HEK293T (cell line): ENCODE data around the gene PPP2R5C.

Source experiments
- CTCF ChIA-PET: fragments of 350-600 bp; formaldehyde crosslinking; extraction: SDS; loops from one replicate; lab custom pipeline; 2021; ENCODE audit warnings: antibody characterized with exemption, inconsistent platforms; lab: Yijun Ruan, JAX
- POLR2A ChIA-PET: fragments of 350-600 bp; formaldehyde crosslinking; extraction: SDS; loops from one replicate; lab custom pipeline; 2020; ENCODE audit warnings: antibody characterized with exemption, inconsistent platforms; lab: Yijun Ruan, JAX
- DNase-seq: peaks from one replicate; pipeline ENCODE4 v3.0.0; 2012; ENCODE audit warnings: mixed read lengths; ENCODE audit errors: extremely low spot score
- ARNT ChIP-seq: fragments of 450-650 bp; IDR thresholded peaks from 2 replicates; pipeline ENCODE4 v1.6.1; 2017; ENCODE audit warnings: mild to moderate bottlenecking
- BHLHE40 ChIP-seq: fragments of 450-650 bp; IDR thresholded peaks from 2 replicates; pipeline ENCODE4 v1.6.1; 2016; ENCODE audit warnings: mild to moderate bottlenecking, moderate library complexity, borderline replicate concordance
- CTBP1 ChIP-seq: fragments of 450-650 bp; IDR thresholded peaks from 2 replicates; pipeline ENCODE4 v1.6.1; 2016; ENCODE audit warnings: borderline replicate concordance
- ELF4 ChIP-seq: fragments of 450-650 bp; IDR thresholded peaks from 2 replicates; pipeline ENCODE4 v1.6.1; 2017; ENCODE audit warnings: antibody characterized with exemption
- FOXA1 ChIP-seq: fragments of 450-650 bp; IDR thresholded peaks from 2 replicates; pipeline ENCODE4 v1.6.1; 2016; ENCODE audit warnings: mild to moderate bottlenecking
- FOXK2 ChIP-seq: fragments of 450-650 bp; IDR thresholded peaks from 2 replicates; pipeline ENCODE4 v1.6.1; 2016; ENCODE audit warnings: mild to moderate bottlenecking
- FOXM1 ChIP-seq: fragments of 450-650 bp; IDR thresholded peaks from 2 replicates; pipeline ENCODE4 v1.6.1; 2017; ENCODE audit warnings: mild to moderate bottlenecking, borderline replicate concordance
- HDGF ChIP-seq: fragments of 450-650 bp; IDR thresholded peaks from 2 replicates; pipeline ENCODE4 v1.6.1; 2017; ENCODE audit warnings: antibody characterized with exemption, borderline replicate concordance
- L3MBTL2 ChIP-seq: fragments of 450-650 bp; conservative IDR thresholded peaks from 2 replicates; pipeline ENCODE4 v1.6.1; 2016; ENCODE audit warnings: mild to moderate bottlenecking
- LEF1 ChIP-seq: fragments of 450-650 bp; IDR thresholded peaks from 2 replicates; pipeline ENCODE4 v1.6.1; 2017; ENCODE audit warnings: mild to moderate bottlenecking, borderline replicate concordance
- NFRKB ChIP-seq: fragments of 450-650 bp; IDR thresholded peaks from 2 replicates; pipeline ENCODE4 v1.6.1; 2016; ENCODE audit warnings: mild to moderate bottlenecking, moderate library complexity
- PKNOX1 ChIP-seq: fragments of 450-650 bp; IDR thresholded peaks from 2 replicates; pipeline ENCODE4 v1.6.1; 2016
- SP1 ChIP-seq: fragments of 450-650 bp; IDR thresholded peaks from 2 replicates; pipeline ENCODE4 v1.6.1; 2017
- SUZ12 ChIP-seq: fragments of 450-650 bp; IDR thresholded peaks from 2 replicates; pipeline ENCODE4 v1.6.1; 2016; ENCODE audit warnings: mild to moderate bottlenecking
- TARDBP ChIP-seq: fragments of 450-650 bp; IDR thresholded peaks from 2 replicates; pipeline ENCODE4 v1.6.1; 2016
- ZNF384 ChIP-seq: fragments of 450-650 bp; IDR thresholded peaks from 2 replicates; pipeline ENCODE4 v1.6.1; 2016

PPP2R5C gene

GRCh38 chr14:101843038-101843437 is 81.5 kb downstream of the PPP2R5C start:
- POLR2A ChIA-PET, result no interaction called here

GRCh38 chr14:101843665-101844064 is 82.2 kb downstream of the PPP2R5C start:
- DNase-seq, result no peak
- CTCF ChIA-PET, result interaction anchor here (0.6 to 2.1 kb wide), 3 partner anchors 73 to 1319 kb away, joined by 3 to 11 read pairs (median 5); no protein-coding TSS in a partner anchor
- POLR2A ChIA-PET, result no interaction called here
- TF ChIP-seq FOXA1 (no peak), ZNF384 (no peak), PKNOX1 (no peak), SP1 (no peak), BHLHE40 (no peak)

More at GRCh38 chr14:101843038-101843437, 81.5 kb downstream of the PPP2R5C start:
- DNase-seq, result no peak
- CTCF ChIA-PET, result interaction anchor here (0.7 to 2.1 kb wide), 2 partner anchors 72 to 117 kb away, joined by 3 to 11 read pairs; no protein-coding TSS in a partner anchor
- TF ChIP-seq FOXK2 (no peak), SP1 (no peak), LEF1 (no peak), NFRKB (no peak), L3MBTL2 (no peak), ZNF384 (no peak), CTBP1 (no peak), HDGF (no peak), TARDBP (no peak), FOXM1 (no peak), ARNT (no peak)

DNA sequence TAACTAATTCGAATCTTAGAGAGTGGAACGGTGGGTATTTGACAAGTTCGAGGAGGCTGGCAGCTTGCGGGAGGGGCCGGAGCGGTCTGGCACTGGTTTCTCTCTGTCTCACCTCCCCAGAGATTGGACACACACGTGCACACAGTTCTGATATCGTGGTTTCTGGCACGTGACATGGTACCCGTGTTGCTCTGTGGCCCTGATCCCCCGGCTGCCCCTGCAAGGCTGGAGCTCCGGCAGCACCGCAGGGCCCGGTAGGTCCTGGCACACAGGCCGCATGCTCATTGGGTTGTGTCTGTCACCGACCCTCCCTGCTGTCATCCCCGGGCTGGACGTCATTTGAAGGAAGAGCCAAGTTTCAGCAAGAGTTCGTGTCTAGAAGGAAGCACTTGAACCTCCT is 82.7 kb downstream of the PPP2R5C start:
- POLR2A ChIA-PET, result no interaction called here
- CTCF ChIA-PET, result interaction anchor here (0.6 to 2.1 kb wide), 2 partner anchors 73 to 1319 kb away, joined by 3 to 11 read pairs; no protein-coding TSS in a partner anchor
- no peak for DNase-seq
- no peak for TF ChIP-seq SP1

DNA sequence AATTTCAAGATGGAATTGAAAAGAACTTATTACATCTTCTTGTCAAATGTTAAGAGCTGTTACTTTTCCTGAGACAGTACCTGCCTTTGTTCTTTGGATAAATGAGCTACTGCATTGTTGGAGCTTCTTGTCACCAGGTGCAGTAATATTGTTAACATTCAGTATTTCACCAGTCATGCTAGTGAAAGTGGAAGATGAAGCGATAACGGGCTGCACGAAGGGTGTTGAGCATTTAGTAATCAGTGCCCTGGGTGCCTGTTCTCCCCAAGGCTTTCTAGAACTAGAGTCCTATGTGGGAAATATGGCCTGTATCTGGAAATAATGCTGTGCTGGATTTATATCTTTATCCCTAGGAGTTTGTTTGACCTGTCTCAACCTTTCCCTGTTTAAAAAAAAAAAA is 83.2 kb downstream of the PPP2R5C start:
- CTCF ChIA-PET, result interaction anchor here (2.1 kb wide), 1 partner anchor 74 kb away, joined by 11 read pairs; no protein-coding TSS in a partner anchor
- POLR2A ChIA-PET, result no interaction called here
- no peak for TF ChIP-seq ELF4
- no peak for TF ChIP-seq FOXA1
- no peak for TF ChIP-seq FOXM1
- TF ChIP-seq TARDBP, result no peak
- no peak for TF ChIP-seq CTBP1
- no peak for TF ChIP-seq L3MBTL2
- TF ChIP-seq HDGF, result no peak
- TF ChIP-seq ARNT, result no peak
- TF ChIP-seq FOXK2, result no peak
- no peak for TF ChIP-seq PKNOX1
- no peak for TF ChIP-seq ZNF384
- TF ChIP-seq SP1, result no peak
- no peak for TF ChIP-seq BHLHE40
- TF ChIP-seq SUZ12, result no peak
- no peak for TF ChIP-seq LEF1
- DNase-seq, result no peak

DNA sequence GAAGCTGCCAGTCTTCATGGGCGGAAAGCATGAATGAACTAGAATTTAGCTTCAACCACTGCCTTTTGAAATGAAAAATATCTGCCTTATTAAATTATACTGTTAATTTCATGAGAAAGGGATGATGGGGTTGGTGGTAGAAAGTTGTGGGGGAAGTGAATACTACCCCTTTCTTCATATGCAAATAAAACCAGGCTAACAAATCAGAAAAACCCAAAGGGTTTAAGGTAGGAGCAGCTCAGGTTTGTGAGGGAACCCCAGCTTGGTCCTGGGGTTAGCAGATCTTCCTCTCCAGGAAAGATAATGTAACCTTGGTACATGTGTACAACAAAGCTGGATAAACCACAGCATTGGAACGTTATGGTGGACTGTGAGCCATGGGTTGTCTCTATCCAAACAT is 84.0 kb downstream of the PPP2R5C start:
- ChIA-PET POLR2A (no interaction called here), CTCF (no interaction called here)
- DNase-seq, result no peak
- no peak for TF ChIP-seq ZNF384
- TF ChIP-seq SUZ12, result no peak
- no peak for TF ChIP-seq PKNOX1
- no peak for TF ChIP-seq L3MBTL2
- TF ChIP-seq CTBP1, result no peak
- TF ChIP-seq FOXM1, result no peak

GRCh38 chr14:101845896-101846295 is 84.4 kb downstream of the PPP2R5C start:
- no peak for DNase-seq
- ChIA-PET CTCF (no interaction called here), POLR2A (no interaction called here)
- TF ChIP-seq LEF1 (no peak), BHLHE40 (no peak), ELF4 (no peak), FOXK2 (no peak), SP1 (no peak), HDGF (no peak), FOXM1 (no peak), L3MBTL2 (no peak)

GRCh38 chr14:101849125-101849524 is 87.6 kb downstream of the PPP2R5C start:
- POLR2A ChIA-PET, result interaction anchor here (0.5 kb wide), 1 partner anchor 9 kb away, joined by 3 read pairs; no protein-coding TSS in a partner anchor
- DNase-seq, result no peak
- CTCF ChIA-PET, result interaction anchor here (0.6 kb wide), 1 partner anchor 18 kb away, joined by 3 read pairs; no protein-coding TSS in a partner anchor
- no peak for TF ChIP-seq SP1
- no peak for TF ChIP-seq L3MBTL2
- no peak for TF ChIP-seq ARNT
- TF ChIP-seq NFRKB, result no peak
- TF ChIP-seq FOXA1, result no peak
- no peak for TF ChIP-seq FOXM1
- TF ChIP-seq PKNOX1, result no peak
- TF ChIP-seq CTBP1, result no peak
- TF ChIP-seq SUZ12, result no peak
- no peak for TF ChIP-seq FOXK2
- TF ChIP-seq HDGF, result no peak
